SK-N-MC (cell line): ENCODE results near the gene MGMT.

Source experiments
- EZH2 ChIP-seq: fragments of 200-600 bp; sonication (generic); IDR thresholded peaks from one replicate; pipeline ENCODE4 v1.6.1; 2017; ENCODE audit warnings: antibody characterized with exemption
- FOXP2 ChIP-seq: optimal IDR thresholded peaks from 2 replicates; pipeline ENCODE3; 2011; ENCODE audit warnings: mild to moderate bottlenecking, moderate library complexity; ENCODE audit not compliant: insufficient read depth; ENCODE audit errors: extremely low read length, control extremely low read depth
- POLR2AphosphoS5 ChIP-seq: IDR thresholded peaks from 2 replicates; pipeline ENCODE4 v1.6.1; 2012; ENCODE audit warnings: mild to moderate bottlenecking, low read depth, low read length, borderline replicate concordance

GRCh38 chr10:129521161-129522025 is 54.4 kb downstream of the MGMT start:
- TF ChIP-seq EZH2 (no peak), POLR2AphosphoS5 (no peak), FOXP2 (no peak)
